IPS DF 19.7 (cell line): ENCODE data around the gene ERAP2.

ENCODE experiments used
- DNase-seq: peaks from one replicate; pipeline ENCODE4 v3.0.0-alpha.2; 2013; ENCODE audit warnings: low read depth, low spot score

ERAP2 gene

DNA sequence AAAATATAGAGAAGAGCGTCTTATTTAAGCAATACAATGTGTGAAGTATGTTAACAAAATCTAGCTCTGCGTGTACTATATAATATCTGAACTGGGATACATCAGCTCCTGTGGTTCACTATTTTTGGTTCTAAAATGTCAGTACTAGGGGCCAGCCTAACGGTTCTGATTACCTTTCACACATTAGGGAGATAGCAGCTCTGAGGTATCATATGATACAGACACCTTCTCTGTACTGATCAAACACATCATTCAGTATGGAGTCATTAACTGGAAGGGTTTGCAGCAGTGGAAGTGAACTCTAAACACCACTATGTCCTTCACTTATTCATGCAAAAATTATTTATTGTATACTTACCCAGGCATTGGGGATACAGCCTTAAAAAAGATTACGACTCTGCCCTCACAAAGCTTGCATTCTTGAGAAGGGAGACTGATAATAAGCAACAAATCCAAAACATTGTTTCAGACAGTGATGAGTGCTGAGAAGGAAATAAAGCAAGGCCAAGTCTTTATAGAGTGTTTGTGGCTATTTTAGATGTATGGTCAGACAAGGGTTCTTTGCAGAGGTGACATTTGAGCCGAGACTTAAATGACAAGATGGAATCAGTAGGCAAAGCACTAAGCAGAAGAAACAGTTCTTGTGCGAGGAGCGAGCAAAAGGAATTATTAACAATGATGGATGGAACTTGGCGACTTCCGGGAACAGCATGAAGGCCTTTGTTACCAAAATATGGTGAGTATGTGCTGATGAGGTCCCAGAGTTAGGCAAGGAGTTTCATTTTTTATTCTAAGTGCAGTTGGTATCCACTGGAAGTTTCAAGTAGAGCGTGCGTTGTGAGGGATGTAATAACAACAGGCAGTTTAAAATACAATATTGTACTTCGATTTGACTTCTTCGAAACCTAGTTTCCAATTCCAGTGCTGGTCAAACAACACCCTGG lies 57.7 kb downstream of the ERAP2 start:
- DNase-seq, result no peak

DNA sequence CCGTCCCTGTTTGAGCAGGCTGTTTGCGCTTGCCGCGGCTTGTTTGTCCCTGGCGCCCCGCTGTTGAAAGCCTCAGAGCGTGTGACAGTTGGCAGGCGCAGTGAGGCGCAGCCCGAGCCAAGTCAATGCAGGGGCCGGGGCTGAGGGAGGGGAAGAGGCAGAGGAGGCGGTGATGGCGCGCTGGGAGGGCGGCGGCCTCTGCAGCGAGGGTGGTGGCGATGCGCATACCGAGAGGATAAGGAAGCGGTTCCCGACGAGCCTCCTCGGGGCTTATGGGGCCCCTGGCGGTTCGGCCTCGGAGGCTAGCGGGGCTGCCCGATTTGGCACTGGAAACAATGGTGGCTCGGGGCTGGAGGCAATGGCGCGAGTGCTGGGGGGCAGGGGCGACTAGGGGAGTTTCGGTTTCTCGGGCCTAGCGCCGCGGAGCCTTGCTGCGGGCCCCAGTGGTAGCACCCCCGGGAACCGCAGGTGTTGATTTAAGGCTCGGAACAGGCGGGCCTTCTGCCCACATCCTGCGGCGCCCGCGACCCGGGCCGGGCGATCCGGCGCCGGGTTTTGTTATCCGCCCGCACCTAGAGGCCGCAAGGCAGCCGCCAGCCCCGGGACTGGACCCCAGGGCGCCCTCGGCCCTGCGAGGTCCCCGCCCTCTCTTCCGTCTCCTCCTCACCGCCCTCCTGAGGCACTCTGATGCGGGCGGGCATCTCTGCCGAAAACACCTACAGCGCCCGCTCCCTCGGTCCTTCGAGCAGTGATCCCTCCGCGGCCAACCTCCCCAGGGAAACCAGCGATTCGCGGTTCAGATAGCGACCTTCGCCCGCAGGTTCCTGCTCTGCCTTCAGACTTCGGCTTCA lies 58.6 kb downstream of the ERAP2 start:
- DNase-seq, result peak; percentile 50

DNA sequence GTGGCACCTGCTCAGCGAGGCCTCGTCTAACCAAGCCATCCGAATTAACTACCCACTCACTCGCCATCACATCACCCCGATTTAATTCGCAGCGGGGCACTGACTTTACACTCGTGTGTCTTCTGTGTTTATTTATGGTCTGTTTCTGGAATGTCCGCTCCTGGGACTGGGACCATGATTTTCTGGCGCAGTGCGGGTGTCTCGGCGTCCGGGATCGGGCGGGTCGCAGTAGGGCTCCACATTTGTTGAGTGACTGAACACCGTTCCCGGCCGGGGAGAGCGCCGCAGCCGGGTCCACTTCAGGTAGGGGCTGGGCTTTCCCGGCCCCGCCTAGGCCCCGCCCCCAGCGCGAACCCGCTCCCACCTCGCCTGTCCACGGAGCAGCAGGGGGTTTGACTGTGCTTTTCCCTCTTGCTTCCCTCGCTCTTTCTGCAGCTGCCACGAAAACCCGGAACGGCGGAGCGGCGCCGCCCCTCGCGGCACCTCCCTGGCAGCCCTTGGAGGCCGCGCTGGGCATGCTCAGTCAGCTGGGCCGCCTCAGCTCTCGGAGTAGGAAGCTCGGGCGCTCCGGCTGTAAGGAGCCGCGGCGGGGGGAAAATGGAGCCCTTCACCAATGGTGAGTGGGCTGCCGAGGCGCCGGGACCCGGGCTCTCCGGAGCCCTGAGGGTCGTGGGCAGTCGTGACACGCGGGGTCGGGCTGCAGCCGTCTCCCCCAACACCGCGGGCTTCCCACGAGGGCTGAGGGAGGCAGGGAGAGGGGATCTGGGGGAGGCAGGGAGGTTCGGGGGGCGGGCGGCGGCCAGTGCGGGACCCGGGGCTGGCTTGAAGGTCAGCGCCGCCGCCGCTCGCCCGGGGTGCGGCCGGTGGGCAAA lies 59.5 kb downstream of the ERAP2 start, which contains the start of gene LNPEP:
LNPEP (plus strand) TSS at position 522 of the 872 bp plus-strand sequence; CDS start at position 598, 76 bp downstream.
- DNase-seq, result peak; percentile 88

DNA sequence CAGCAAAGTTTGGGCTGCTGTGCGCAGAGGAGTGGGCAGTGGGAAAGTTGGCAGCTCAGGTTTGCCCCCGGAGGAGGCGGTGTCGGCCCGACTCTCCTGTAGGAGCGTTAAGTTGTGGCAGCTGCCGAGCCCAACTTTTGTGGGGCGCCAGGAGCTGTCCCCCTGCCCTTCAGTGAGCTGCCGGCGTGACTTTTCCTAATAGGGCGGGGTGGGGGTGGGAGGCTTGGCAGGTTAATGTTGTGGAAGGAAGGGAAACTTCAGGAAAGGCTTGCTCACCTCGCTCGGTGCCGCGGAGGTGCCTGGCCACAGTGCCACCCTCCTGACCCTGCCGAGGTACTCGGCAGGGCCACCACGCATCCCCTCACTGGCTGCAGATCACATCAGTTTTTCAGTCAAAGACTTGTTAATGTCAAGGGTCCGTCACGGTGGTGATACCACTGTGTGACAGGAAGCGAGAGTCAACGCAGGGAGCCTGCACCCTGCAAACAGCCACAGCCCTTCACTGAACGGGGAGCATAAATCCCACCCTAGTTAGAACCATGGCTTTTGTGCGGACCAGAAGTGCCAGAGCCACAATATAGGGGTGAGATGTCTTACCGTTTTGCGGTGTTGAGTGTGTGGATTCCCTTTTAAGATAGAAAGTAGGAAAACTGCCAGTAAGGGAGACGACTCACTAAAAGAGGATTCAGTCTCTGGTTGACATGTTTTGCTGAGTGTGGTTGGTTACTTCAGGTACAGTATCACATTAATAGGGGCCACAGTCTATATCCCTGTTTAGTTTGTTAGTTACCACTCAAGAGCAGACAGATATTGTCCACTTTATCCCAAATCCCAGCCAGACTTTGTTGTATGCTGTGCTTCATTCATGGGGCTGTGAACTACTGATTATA lies 60.4 kb downstream of the ERAP2 start:
- no peak for DNase-seq

DNA sequence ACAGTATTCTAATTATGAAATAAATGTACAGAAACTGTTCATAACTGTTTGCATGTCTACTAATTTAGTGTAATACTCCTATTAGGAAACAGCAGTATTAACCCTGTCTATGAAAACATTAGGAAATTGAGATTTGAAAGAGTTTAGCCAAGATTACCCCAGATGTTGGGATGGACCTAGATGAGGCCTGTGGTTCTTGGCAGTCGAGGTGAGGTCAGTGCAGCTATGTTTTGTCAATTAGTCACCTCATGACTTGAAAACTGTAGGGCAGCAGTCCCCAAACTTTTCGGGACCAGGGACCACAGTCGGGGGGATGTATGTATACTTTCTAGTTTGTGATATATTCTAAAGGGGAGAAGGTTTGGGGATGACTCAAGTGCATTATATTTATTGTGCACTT lies 64.3 kb downstream of the ERAP2 start:
- no peak for DNase-seq

DNA sequence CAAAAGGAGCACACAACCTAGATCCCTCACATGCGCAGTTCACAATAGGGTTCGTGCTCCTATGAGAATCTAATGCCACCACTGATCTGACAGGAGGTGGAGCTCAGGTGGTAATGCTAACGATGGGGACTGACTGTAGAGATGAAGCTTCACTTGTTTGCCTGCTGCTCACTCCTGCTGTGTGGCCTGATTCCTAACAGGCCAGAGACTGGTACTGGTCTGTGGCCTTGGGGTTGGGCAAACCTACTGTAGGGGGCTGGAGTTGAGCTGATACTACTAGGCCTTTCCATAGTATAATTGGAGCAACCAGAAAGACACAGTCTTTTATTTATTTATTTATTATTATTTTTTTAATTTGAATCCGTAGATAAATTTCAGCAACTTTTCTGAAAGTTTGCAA lies 64.8 kb downstream of the ERAP2 start:
- no peak for DNase-seq

DNA sequence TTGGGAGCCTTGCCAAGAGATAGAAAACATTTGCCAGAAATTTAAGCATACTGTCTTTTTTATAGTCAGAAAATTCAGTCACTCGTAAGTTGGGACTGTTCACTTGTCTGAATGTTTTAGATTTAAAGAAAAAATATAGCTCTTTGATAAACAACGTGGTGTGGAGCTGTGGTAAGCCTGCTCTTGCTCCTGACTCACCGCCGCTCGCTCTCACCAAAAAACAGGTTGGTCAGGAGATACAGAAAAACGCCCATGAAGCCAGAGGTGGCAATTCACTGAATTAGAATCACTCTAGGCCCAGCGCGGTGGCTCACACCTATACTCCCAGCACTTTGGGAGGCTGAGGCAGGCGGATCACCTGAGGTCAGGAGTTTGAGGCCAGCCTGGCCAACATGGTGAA lies 65.8 kb downstream of the ERAP2 start:
- DNase-seq, result no peak

DNA sequence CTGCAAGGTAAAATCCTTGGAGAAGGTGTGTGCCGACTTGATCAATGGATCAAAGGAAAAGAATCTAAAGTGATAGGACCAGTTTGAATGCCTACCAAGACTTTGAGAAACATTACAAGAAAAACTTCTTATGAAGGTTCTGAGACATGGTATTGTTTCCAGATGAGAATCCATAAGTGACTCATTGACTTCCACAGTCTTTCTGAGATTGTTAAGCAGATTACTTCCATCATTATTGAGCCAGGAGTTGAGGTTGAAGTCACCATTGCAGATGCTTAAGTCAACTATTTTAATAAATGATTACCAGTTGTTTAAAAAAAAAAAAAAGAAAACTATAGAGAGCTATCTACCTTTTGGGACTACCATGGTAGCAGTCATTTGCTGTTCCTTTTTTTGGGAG lies 66.6 kb downstream of the ERAP2 start:
- DNase-seq, result no peak

DNA sequence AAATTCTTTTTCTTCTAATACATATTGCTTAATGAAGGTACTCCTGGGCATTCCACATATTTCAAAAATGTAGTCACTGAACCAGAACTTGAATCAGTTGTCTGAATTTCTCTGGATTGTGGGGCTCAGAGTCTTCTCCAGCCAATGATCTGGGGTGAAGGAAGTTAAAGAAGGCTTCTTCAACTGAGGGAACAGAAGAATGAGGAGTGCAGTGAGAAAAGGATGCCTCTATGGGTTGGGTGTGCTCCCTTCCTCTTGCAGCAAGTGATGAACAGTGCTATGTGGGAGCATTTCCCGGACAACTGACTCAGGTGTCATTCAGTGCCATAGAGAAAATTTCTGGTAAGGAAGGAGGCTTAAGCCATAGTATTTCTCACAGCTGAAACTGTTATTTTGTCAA lies 67.5 kb downstream of the ERAP2 start:
- DNase-seq, result no peak

DNA sequence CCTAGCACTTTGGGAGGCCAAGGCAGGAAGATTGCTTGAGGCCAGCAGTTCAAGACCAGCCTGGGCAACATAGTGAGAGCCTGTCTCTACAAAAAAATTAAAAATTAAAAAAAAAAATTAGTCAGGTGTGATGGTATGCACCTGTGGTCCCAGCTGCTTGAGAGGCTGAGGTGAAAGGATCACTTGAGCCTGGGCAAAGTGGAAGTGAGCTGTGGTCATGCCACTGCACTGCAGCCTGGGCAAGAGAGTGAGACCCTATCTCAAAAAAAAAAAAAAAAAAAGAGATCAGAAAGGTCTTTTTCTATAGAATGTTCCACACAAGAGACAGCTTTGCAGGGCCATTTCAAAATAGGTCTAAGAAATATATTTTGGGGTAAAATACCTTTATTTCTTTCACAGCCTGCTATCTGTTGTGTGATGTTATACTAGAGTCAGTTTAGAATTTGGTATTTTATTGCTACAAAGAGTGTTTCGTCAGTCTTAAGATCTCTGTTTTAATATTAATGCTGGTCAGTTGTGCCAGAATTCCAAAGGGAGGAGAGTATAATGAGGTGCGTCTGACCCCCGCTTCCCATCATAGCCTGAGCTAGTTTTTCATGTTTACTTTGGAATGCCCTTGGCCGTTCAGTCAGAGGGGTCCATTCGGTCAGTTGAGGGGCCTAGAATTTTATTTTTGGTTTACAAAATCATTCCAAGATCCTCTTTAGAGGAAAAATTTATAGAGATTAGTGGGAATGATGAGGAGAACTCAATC lies 69.0 kb downstream of the ERAP2 start:
- DNase-seq, result no peak

DNA sequence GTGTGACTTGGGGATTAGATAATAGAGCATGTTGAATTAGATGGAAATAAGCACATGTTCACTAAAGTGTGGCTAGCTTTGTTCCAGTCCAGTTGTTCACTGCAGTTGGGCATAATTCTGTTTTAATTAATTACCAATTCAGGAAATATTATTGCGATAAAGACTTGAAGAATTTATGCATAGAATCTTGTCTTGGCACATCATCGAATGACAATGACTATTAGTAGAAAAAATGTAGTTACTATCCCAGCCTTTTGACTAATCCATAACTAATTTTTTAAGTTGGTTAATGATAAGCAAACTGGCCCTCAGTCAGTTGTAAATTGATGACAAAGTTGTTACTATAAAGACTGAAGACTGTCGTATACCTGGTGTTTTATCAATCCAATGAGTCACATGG lies 70.1 kb downstream of the ERAP2 start:
- DNase-seq, result no peak

DNA sequence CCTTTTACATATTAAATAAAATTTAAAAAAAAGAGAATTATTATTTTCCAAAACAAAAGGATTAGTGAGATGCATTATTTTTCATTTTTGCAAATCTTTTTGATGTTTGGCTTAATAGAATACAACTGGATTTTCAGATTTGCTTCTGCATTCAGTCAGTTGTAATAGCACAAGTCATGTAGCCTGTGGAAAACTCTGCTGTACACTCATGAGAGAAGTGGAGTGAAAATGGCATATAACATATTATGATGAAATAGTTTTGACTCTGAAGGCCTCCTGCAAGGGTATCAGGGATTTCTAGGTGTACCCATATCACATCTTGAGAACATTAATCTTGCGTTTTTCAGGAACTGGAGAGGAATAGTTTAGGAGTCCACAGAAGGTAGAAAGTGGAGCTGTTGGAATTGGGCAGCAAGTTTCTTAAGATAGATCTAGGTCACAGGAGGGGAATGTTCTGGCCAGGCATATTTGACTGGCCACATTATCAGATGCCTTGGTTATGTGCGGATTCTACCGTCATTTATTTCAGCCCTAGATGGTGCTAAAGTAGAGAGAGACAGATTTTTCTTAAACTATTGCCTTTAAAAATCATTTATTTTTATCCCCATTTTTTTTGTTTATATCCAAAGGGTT lies 75.9 kb downstream of the ERAP2 start:
- no peak for DNase-seq

DNA sequence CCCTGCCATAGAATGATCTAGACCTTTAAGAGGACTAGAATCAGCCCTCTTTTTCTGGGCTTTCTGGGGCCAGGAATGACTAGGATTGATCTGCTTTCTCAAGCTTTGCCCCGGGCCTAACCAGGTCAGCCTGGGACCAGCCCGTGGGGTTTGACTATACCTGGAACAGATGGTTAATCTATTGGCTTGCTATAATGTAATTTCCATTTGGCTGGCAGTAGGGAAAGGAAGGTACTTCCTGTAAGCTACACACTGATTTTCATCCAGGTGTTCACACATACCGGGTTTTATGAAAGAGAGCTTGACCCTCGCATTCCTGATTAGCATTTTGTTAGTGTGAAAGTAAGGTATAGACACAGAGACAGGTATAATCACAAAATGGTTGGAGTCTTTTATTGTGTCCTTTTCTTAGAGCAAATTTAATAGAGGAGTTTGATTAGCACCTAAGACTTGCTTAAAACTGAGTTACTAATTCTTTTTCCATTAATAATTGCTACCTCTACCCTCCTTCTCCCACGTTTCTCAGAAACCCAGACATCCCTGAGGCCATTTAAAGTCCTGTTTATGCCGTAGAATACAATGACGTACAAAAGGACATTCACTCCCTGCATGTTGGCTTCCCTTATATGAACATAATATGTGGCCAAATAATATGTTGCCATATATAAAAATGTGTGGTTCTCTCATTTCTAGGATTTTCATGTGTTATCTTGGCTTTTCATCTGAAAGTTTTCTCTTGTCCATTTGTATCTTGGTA lies 76.9 kb downstream of the ERAP2 start:
- DNase-seq, result no peak

DNA sequence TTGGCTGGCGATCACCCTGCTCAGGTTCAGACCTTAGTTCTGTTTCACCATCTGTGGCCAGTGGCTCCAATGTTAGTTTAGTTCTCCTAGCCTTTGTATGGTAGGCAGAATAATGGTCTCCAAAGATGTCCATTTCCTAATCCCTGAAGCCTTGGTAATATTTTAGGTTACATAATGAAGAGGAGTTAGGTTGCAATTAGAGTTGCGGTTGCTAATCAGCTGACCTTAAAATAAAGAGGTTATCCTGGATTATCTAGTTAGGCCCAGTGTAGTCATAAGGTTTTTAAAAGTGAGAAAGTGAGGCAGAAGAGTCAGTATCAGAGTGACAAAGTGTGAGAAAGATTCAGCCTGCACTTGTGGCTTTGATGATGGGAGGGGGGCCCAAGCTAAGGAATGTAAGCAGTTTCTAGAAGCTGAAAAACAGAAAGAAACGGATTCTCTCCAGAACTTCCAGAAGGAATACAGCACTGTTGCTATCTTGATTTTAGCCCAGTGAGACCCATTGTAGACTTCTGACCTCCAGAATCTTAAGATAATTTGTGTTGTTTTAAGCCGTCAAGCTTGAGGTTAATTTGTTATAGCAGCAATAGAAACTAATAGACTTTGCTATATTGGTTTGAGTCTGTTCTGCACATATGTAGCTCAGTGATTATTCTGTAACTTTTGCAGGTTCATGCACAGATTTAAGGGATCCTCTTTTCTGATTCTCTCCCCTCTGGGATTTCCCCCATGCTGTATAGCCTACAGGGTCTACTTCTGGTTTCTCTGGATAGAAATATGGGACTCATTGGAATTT lies 81.2 kb downstream of the ERAP2 start:
- DNase-seq, result no peak

DNA sequence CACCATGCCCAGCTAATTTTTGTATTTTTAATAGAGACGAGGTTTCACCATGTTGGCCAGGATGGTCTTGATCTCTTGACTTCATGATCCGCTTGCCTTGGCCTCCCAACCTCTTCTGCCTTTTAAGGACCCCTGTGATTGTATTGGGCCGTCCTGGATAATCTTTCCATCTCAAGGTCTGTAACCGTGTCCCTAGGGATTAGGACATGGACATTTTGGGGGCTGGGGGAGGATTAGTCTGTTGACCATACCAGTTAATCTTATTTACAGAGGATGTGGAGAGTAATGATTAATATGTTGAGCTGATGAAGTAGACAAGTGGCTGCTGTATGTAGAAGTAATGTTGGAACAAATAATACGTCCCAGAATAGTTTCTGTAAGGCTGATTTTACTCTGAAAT lies 82.7 kb downstream of the ERAP2 start:
- no peak for DNase-seq

DNA sequence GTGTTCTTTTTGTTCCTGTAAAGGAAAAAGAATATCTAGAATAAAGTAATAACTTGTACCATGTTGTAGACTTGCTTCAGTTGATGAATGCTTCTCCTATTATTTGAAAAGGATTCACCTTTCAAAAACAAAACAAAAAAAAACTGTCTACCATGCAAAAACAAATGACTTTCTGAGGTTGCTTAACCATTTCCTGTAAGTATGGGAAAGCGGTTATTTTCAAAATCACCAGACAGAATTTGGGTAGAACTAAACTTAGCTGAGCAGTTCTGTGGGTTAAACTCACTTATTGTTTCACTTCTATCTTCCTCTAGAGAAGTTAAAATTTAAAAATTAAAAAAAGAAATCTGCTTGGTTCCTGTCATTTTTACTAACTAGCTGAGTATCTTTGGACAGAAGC lies 84.8 kb downstream of the ERAP2 start:
- no peak for DNase-seq

DNA sequence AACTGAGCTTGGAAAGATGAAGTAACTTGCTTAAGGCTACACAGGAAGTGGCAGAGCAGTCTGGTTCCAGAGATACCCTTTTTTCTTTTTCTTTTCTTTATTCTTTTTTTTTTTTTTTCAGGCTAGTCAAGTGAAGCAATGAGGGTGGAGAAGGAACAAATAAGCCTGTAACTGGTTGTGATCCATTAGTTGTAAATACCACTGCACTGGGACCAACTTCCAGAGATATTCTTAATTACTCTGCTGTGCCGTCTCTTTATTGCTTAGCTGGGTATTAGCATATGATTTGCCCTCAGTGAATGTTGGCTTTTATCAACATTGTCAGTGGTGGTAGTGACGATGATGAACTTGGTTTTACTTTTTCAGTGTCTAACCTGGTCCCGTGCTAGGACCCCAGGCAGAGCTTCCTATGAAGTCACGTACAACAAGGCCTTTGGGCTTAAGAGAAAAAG lies 86.3 kb downstream of the ERAP2 start:
- DNase-seq, result no peak

DNA sequence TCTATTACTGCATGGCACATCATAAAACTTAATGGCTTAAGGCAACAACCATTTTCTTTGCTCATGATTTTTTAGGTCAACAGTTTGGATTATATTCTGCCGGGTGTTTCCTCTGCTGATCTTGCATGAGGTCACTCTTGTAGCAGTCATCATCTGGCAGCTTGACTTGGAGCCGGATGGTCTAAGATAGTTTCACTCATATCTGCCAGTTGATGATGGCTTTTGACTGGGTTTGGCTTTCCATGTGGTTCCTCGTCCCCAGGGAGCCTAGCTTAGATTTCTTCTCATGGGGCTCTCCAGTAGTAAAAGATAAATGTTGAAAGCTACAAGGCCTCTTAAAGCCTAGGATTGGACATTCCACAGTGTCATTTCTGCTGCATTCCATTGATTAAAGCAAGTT lies 87.0 kb downstream of the ERAP2 start:
- no peak for DNase-seq
